WTC11 (cell line): ENCODE data around the gene CBFA2T2. TPM values are rescaled to one million over a fixed set of nuclear protein-coding genes. Genes with fewer than 3 reads are reported as not detected.
"Not testable (repeated sequence)": the region's sequence is repeated elsewhere in the genome, so short reads cannot be mapped to it uniquely, and the experiment has no call there.

ENCODE experiments used
- ATAC-seq: fragments of 200-7000 bp; cut with Tn5 transposase; 2 replicates; pipeline ENCODE4 v1.10.0; 2021; ENCODE audit warnings: mild to moderate bottlenecking, moderate library complexity
- CTCF ChIA-PET: fragments of 300-600 bp; sonication (Branson Sonifier 250); formaldehyde crosslinking; loops from one replicate; lab custom pipeline; 2021; ENCODE audit warnings: antibody characterized with exemption; lab: Charles Lee
- POLR2A ChIA-PET: fragments of 350-600 bp; sonication (Branson Sonifier 250); formaldehyde crosslinking; loops from one replicate; lab custom pipeline; 2021; ENCODE audit warnings: antibody characterized with exemption; lab: Charles Lee
- DNase-seq: peaks from one replicate; pipeline ENCODE4 v3.0.0; 2021; ENCODE audit warnings: low spot score
- H3K27ac Mint-ChIP-seq: 2 replicates; pipeline ENCODE4 v1.8.0; 2021; ENCODE audit warnings: mixed read lengths
- H3K27me3 Mint-ChIP-seq: 2 replicates; pipeline ENCODE4 v1.8.0; 2021; ENCODE audit warnings: low read depth, mild to moderate bottlenecking, moderate library complexity, mixed read lengths
- H3K36me3 Mint-ChIP-seq: 2 replicates; pipeline ENCODE4 v1.8.0; 2021; ENCODE audit warnings: mixed read lengths
- H3K4me1 Mint-ChIP-seq: 2 replicates; pipeline ENCODE4 v1.8.0; 2022; ENCODE audit warnings: mixed read lengths
- H3K4me3 Mint-ChIP-seq: 2 replicates; pipeline ENCODE4 v1.8.0; 2021; ENCODE audit warnings: mild to moderate bottlenecking, moderate library complexity, mixed read lengths
- H3K9me3 Mint-ChIP-seq: 2 replicates; pipeline ENCODE4 v1.8.0; 2021; ENCODE audit warnings: mixed read lengths
- AFF4 ChIP-seq: sonication (generic); formaldehyde crosslinking; IDR thresholded peaks from 2 replicates; pipeline ENCODE4 v1.8.1; 2023; ENCODE audit warnings: mild to moderate bottlenecking, missing genetic modification reagents, borderline replicate concordance
- CBFB ChIP-seq: sonication (generic); formaldehyde crosslinking; IDR thresholded peaks from 2 replicates; pipeline ENCODE4 v1.8.1; 2022; ENCODE audit warnings: mild to moderate bottlenecking, low read depth, missing genetic modification reagents
- CREB1 ChIP-seq: sonication (generic); formaldehyde crosslinking; IDR thresholded peaks from 2 replicates; pipeline ENCODE4 v1.8.0; 2023; ENCODE audit warnings: mild to moderate bottlenecking, missing genetic modification reagents
- CREM ChIP-seq: sonication (generic); formaldehyde crosslinking; IDR thresholded peaks from 2 replicates; pipeline ENCODE4 v1.8.1; 2022; ENCODE audit warnings: mild to moderate bottlenecking, missing genetic modification reagents, moderate library complexity
- ESRRA ChIP-seq: sonication (generic); formaldehyde crosslinking; IDR thresholded peaks from 2 replicates; pipeline ENCODE4 v1.8.1; 2022; ENCODE audit warnings: mild to moderate bottlenecking, missing genetic modification reagents, borderline replicate concordance
- GTF2I ChIP-seq: fragments of 250-450 bp; sonication (Bioruptor Pico); conservative IDR thresholded peaks from 2 replicates; pipeline ENCODE4 v1.4.0; 2021; ENCODE audit warnings: mild to moderate bottlenecking
- HMGA2 ChIP-seq: fragments of 250-450 bp; sonication (Bioruptor Pico); IDR thresholded peaks from 2 replicates; pipeline ENCODE4 v1.4.0; 2021; ENCODE audit warnings: mild to moderate bottlenecking, moderate library complexity
- IRF1 ChIP-seq: sonication (generic); formaldehyde crosslinking; IDR thresholded peaks from 2 replicates; pipeline ENCODE4 v1.8.0; 2023; ENCODE audit warnings: missing genetic modification reagents
- NR2C2 ChIP-seq: sonication (generic); formaldehyde crosslinking; IDR thresholded peaks from 2 replicates; pipeline ENCODE4 v1.8.0; 2022; ENCODE audit warnings: mild to moderate bottlenecking, missing genetic modification reagents
- NR3C1 ChIP-seq: sonication (generic); formaldehyde crosslinking; conservative IDR thresholded peaks from 2 replicates; pipeline ENCODE4 v1.8.1; 2023; ENCODE audit warnings: low read depth, mild to moderate bottlenecking, missing genetic modification reagents
- PRRX2 ChIP-seq: fragments of 250-450 bp; sonication (Bioruptor Pico); IDR thresholded peaks from 2 replicates; pipeline ENCODE4 v1.8.0; 2021; ENCODE audit warnings: mild to moderate bottlenecking
- USF1 ChIP-seq: sonication (generic); formaldehyde crosslinking; IDR thresholded peaks from 2 replicates; pipeline ENCODE4 v1.8.0; 2022; ENCODE audit warnings: mild to moderate bottlenecking, missing genetic modification reagents
- ZNF532 ChIP-seq: fragments of 250-450 bp; sonication (Bioruptor Pico); IDR thresholded peaks from 2 replicates; pipeline ENCODE4 v1.9.0; 2021; ENCODE audit warnings: mild to moderate bottlenecking, borderline replicate concordance
- total RNA-seq: library from RNA; stranded (reverse); gene quantifications from 3 replicates; pipeline ENCODE4 v1.2.3, GENCODE V29; 2021

CBFA2T2 gene
- total RNA-seq, 1 experiment from 2014 or later, result 22.1 TPM

GRCh38 chr20:33531885-33532284 is 42.0 kb downstream of the CBFA2T2 start (continued):
- no peak for TF ChIP-seq AFF4
- TF ChIP-seq ZNF532, result no peak
- no peak for TF ChIP-seq PRRX2 (CRISPR knock-in tag)
- TF ChIP-seq CBFB, result no peak

- no peaks in the 10 kb centered on the region for H3K27me3 Mint-ChIP-seq
- no peak overlapping the region for H3K4me3 Mint-ChIP-seq
- POLR2A ChIA-PET, result no interaction called here
- ATAC-seq (no peak), DNase-seq (no peak)
- peaks cover 12% of the 10 kb centered on the region for H3K36me3 Mint-ChIP-seq
- H3K9me3 Mint-ChIP-seq, result peaks cover 11% of the 10 kb centered on the region
- H3K4me1 Mint-ChIP-seq, result no peaks in the 10 kb centered on the region; the same call in 1 of the 2 replicates
- CTCF ChIA-PET, result interaction anchor here (1.3 kb wide), 1 partner anchor 76 kb away, joined by 4 read pairs; no protein-coding TSS in a partner anchor
- TF ChIP-seq CREM (no peak), NR2C2 (CRISPR knock-in tag) (no peak), HMGA2 (CRISPR knock-in tag) (no peak), NR3C1 (CRISPR knock-in tag) (no peak), IRF1 (CRISPR knock-in tag) (no peak), CREB1 (CRISPR knock-in tag) (no peak), PRRX2 (CRISPR knock-in tag) (no peak), GTF2I (CRISPR knock-in tag) (no peak)
- TF ChIP-seq, all 79 proteins: peak for 0
- H3K27ac Mint-ChIP-seq, result no peak overlapping the region
These were observed 43.0 kb downstream of the CBFA2T2 start for GRCh38 chr20:33532753-33533459.

- DNase-seq, CTCF ChIA-PET, H3K4me1 Mint-ChIP-seq, H3K27me3 Mint-ChIP-seq, POLR2A ChIA-PET, H3K27ac Mint-ChIP-seq, H3K4me3 Mint-ChIP-seq, ATAC-seq: not testable (repeated sequence)
- Mint-ChIP-seq H3K9me3 (peaks cover 15% of the 10 kb centered on the region), H3K36me3 (peaks cover 16% of the 10 kb centered on the region)
These were observed 45.8 kb downstream of the CBFA2T2 start for GRCh38 chr20:33535717-33536116.

- no peaks in the 10 kb centered on the region for H3K27me3 Mint-ChIP-seq
- peaks cover 16% of the 10 kb centered on the region for H3K36me3 Mint-ChIP-seq
- H3K4me1 Mint-ChIP-seq, result peaks cover 2% of the 10 kb centered on the region; the same call in 1 of the 2 replicates
- DNase-seq, result no peak
- no peak for TF ChIP-seq IRF1 (CRISPR knock-in tag)
- TF ChIP-seq USF1 (CRISPR knock-in tag), result no peak
- no peak for TF ChIP-seq ESRRA (CRISPR knock-in tag)
- ATAC-seq, result no peak
- no peak overlapping the region for H3K27ac Mint-ChIP-seq
- ChIA-PET POLR2A (no interaction called here), CTCF (no interaction called here)
- H3K4me3 Mint-ChIP-seq, result no peak overlapping the region
- H3K9me3 Mint-ChIP-seq, result peaks cover 15% of the 10 kb centered on the region
These were observed 47.7 kb downstream of the CBFA2T2 start for GRCh38 chr20:33537608-33538007.
